Measurements from ENCODE around the gene ALDH3A1. TPM values are rescaled to one million over a fixed set of nuclear protein-coding genes. Genes with fewer than 3 reads are reported as not detected.

The ALDH3A1 gene
- total RNA-seq, 4 donors from 2014 or later = 41.7 to 128 (median 83.9) TPM

DNA sequence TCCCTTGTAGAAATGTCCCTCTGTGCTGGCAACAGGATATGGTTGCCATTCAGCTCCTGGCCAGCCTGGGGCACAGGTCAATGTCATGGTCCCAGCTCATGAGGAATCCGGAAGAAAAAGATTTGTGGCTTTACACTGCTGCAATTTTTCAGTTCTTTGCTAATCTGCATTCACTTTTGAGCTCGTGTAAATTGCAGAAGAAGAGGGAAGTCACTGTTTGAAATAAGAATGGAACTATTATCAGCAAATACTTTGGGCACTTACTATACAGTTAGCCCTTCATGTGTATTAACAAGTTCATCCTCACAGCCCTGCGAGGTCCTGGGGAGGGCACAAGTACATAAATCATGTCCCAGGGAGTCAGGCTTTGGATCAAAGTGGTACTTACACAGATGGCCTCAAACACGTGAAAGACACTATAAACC is 45.9 kb downstream of the ALDH3A1 start:
- no peaks in the 10 kb centered on the region for H3K9me3 ChIP-seq
- WGBS = 70% methylated on average over 4 of the region's 4 CpGs
- H3K4me1 ChIP-seq = peaks cover 24% of the 10 kb centered on the region
- no peak overlapping the region for H3K4me3 ChIP-seq
- TF ChIP-seq EP300 (IDR thresholded peaks at IDR 0.05) (no peak), POLR2A (IDR thresholded peaks at IDR 0.05) (no peak), POLR2AphosphoS5 (IDR thresholded peaks at IDR 0.05) (no peak)
- TF ChIP-seq, protein P1, sequence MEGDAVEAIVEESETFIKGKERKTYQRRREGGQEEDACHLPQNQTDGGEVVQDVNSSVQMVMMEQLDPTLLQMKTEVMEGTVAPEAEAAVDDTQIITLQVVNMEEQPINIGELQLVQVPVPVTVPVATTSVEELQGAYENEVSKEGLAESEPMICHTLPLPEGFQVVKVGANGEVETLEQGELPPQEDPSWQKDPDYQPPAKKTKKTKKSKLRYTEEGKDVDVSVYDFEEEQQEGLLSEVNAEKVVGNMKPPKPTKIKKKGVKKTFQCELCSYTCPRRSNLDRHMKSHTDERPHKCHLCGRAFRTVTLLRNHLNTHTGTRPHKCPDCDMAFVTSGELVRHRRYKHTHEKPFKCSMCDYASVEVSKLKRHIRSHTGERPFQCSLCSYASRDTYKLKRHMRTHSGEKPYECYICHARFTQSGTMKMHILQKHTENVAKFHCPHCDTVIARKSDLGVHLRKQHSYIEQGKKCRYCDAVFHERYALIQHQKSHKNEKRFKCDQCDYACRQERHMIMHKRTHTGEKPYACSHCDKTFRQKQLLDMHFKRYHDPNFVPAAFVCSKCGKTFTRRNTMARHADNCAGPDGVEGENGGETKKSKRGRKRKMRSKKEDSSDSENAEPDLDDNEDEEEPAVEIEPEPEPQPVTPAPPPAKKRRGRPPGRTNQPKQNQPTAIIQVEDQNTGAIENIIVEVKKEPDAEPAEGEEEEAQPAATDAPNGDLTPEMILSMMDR (IDR thresholded peaks at IDR 0.05) = no peak
- no peaks in the 10 kb centered on the region for H3K27me3 ChIP-seq
- H3K36me3 ChIP-seq = no peaks in the 10 kb centered on the region
- no peak overlapping the region for H3K27ac ChIP-seq
- no peak for DNase-seq (ENCODE audit: low spot score in 2 of 2)

Other genes with a start within 250 kb of the ALDH3A1 start
- gene SLC47A1, start 214.4 kb downstream of the ALDH3A1 start, total RNA-seq = 10 to 100 TPM; 19.1 to 53.0 (median 39.2) TPM
- gene ALDH3A2, start 99.5 kb downstream of the ALDH3A1 start, total RNA-seq = 1,000 to 10,000 TPM in 1 of 4 donors, 100 to 1,000 TPM in 3; 493 to 1,000 (median 626) TPM
- 1 to 10 TPM in 2 of 4 donors, under 1 TPM in 1, not detected in 1; 0.96 to 7.9 (median 2.5) TPM for gene SLC47A2, start 31.7 kb downstream of the ALDH3A1 start, total RNA-seq
- 10 to 100 TPM; 14.1 to 34.0 (median 19.2) TPM for gene ULK2, start 119.6 kb upstream of the ALDH3A1 start, total RNA-seq
- 10 to 100 TPM; 16.9 to 26.7 (median 21.3) TPM for gene AKAP10, start 229.5 kb upstream of the ALDH3A1 start, total RNA-seq

Measured in suprapubic skin (tissue), 4 donors.